HG02623 (cell line): ENCODE measurements around the gene NWD2.

Source experiments
- ATAC-seq: cut with Tn5 transposase; IDR thresholded peaks from one replicate; pipeline ENCODE4 v1.9.1; 2021; ENCODE audit warnings: moderate library complexity; ENCODE audit not compliant: unreplicated experiment

The NWD2 gene

GRCh38 chr4:37438564-37439279 lies 194.2 kb downstream of the NWD2 start:
- ATAC-seq: no peak

- no peak for ATAC-seq
These were observed 195.4 kb downstream of the NWD2 start for GRCh38 chr4:37439809-37440474.

GRCh38 chr4:37440501-37440900 lies 196.0 kb downstream of the NWD2 start:
- ATAC-seq: no peak

- no peak for ATAC-seq
These were observed 196.9 kb downstream of the NWD2 start for GRCh38 chr4:37441231-37442061.

GRCh38 chr4:37442062-37442323 lies 197.4 kb downstream of the NWD2 start:
- ATAC-seq: no peak

GRCh38 chr4:37443137-37443536 lies 198.6 kb downstream of the NWD2 start:
- ATAC-seq: no peak

- no peak for ATAC-seq
These were observed 200.5 kb downstream of the NWD2 start for GRCh38 chr4:37445023-37445422.

- no peak for ATAC-seq
These were observed 201.5 kb downstream of the NWD2 start for GRCh38 chr4:37446016-37446415.

GRCh38 chr4:37447886-37448285 lies 203.3 kb downstream of the NWD2 start:
- ATAC-seq: no peak

GRCh38 chr4:37450309-37450708 lies 205.8 kb downstream of the NWD2 start:
- ATAC-seq: no peak

GRCh38 chr4:37450911-37451310 lies 206.4 kb downstream of the NWD2 start:
- ATAC-seq: no peak

- ATAC-seq: no peak
These were observed 207.1 kb downstream of the NWD2 start for GRCh38 chr4:37451656-37452055.

GRCh38 chr4:37452952-37453280 lies 208.4 kb downstream of the NWD2 start:
- ATAC-seq: peak; percentile 71

GRCh38 chr4:37453281-37453998 lies 208.9 kb downstream of the NWD2 start:
- ATAC-seq: peak; percentile 59

GRCh38 chr4:37453999-37454800 lies 209.7 kb downstream of the NWD2 start:
- no peak for ATAC-seq

GRCh38 chr4:37455301-37456131 lies 211.0 kb downstream of the NWD2 start:
- ATAC-seq: no peak

- ATAC-seq: no peak
These were observed 217.3 kb downstream of the NWD2 start for GRCh38 chr4:37461801-37462200.

- no peak for ATAC-seq
These were observed 218.7 kb downstream of the NWD2 start for GRCh38 chr4:37463033-37463856.
